Neutrophil (primary cell): ENCODE data around the gene RNASE1.

Experiments used
- H3K27ac ChIP-seq: fragments of 200-600 bp; sonication (generic); 2 replicates; pipeline ENCODE4 v1.5.1; 2016; ENCODE audit warnings: mild to moderate bottlenecking, moderate library complexity
- H3K27me3 ChIP-seq: fragments of 200-600 bp; sonication (generic); 2 replicates; pipeline ENCODE4 v1.6.0; 2016; ENCODE audit warnings: mild to moderate bottlenecking
- H3K36me3 ChIP-seq: fragments of 200-600 bp; sonication (generic); 2 replicates; pipeline ENCODE4 v1.5.1; 2017
- H3K4me1 ChIP-seq, 2 experiments: fragments of 200-600 bp in 1 of 2; sonication (generic) in 1 of 2; 1 replicate in 1 of 2; 2 replicates in 1 of 2; pipeline versions ENCODE4 v1.5.1 to v1.6.1; 2013 to 2016; ENCODE audit warnings: low read depth in 1 of 2, low read length in 1 of 2, mild to moderate bottlenecking in 1 of 2, moderate library complexity in 1 of 2; ENCODE audit not compliant: control insufficient read depth in 1 of 2, insufficient read depth in 1 of 2
- H3K4me3 ChIP-seq, 2 experiments: fragments of 200-600 bp in 1 of 2; sonication (generic) in 1 of 2; 1 replicate in 1 of 2; 2 replicates in 1 of 2; pipeline ENCODE4 v1.5.1; 2013 to 2016; ENCODE audit warnings: low read depth in 1 of 2, low read length in 1 of 2, mild to moderate bottlenecking in 1 of 2, moderate library complexity in 1 of 2
- H3K9me3 ChIP-seq: fragments of 200-600 bp; sonication (generic); 2 replicates; pipeline ENCODE4 v1.5.1; 2016
- TF ChIP-seq, protein P1 (sequence below): fragments of 200-600 bp; sonication (generic); IDR thresholded peaks from 2 replicates; pipeline ENCODE4 v1.5.1; 2016; ENCODE audit warnings: antibody characterized with exemption

Gene RNASE1

GRCh38 chr14:20809917-20810316, 7.3 kb upstream of the RNASE1 start:
- Histone ChIP-seq H3K4me1 (peaks cover 3 to 5% of the 10 kb centered on the region in 2 experiments), H3K36me3 (no peaks in the 10 kb centered on the region), H3K27ac (no peak overlapping the region), H3K4me3 (no peak overlapping the region), H3K27me3 (no peaks in the 10 kb centered on the region), H3K9me3 (no peaks in the 10 kb centered on the region)
- TF ChIP-seq, protein P1, sequence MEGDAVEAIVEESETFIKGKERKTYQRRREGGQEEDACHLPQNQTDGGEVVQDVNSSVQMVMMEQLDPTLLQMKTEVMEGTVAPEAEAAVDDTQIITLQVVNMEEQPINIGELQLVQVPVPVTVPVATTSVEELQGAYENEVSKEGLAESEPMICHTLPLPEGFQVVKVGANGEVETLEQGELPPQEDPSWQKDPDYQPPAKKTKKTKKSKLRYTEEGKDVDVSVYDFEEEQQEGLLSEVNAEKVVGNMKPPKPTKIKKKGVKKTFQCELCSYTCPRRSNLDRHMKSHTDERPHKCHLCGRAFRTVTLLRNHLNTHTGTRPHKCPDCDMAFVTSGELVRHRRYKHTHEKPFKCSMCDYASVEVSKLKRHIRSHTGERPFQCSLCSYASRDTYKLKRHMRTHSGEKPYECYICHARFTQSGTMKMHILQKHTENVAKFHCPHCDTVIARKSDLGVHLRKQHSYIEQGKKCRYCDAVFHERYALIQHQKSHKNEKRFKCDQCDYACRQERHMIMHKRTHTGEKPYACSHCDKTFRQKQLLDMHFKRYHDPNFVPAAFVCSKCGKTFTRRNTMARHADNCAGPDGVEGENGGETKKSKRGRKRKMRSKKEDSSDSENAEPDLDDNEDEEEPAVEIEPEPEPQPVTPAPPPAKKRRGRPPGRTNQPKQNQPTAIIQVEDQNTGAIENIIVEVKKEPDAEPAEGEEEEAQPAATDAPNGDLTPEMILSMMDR, result no peak

GRCh38 chr14:20808162-20808483, 5.5 kb upstream of the RNASE1 start:
- TF ChIP-seq, protein P1, result no peak
- no peaks in the 10 kb centered on the region for H3K9me3 ChIP-seq

DNA sequence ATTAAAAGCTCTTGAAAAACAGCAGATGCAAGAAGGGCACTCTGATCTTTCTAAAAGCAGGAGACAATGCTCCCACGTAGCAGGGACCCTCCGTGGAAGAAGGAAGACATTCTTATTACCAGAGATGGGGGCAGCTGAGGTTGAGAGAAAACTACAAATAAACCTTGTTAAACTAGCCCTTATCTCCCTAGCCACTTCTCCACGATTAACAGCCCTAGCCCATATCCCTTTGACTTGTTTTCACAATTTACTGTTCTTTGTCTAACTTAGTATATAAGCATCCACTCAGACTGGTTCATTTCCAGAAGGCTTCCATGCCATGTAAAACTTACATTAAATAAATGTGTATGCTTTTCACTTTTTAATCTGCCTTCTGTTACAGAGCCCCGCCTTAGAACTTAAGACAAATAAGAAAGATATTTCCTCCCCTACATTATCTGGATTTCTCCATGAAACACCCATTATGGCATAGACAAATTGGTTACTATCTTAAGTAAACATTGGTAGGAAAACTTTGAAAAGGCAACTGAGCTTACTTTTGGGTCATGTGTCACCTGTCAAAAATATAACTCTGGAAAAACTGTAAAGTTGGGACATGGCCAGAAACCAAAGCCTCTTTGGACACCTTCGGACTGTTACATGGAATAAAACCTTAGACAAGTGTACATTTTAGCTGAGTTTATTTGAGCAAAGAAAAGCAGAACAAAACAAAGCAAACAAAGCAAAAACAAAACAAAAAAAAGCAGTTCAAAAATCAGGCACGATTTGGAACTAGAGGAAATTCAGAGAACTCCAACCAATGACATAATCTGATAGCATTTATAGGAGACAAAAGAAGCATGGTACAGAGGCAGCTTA, 4.9 kb upstream of the RNASE1 start:
- H3K4me3 ChIP-seq, result no peak overlapping the region
- no peaks in the 10 kb centered on the region for H3K36me3 ChIP-seq
- H3K27ac ChIP-seq, result no peak overlapping the region
- H3K27me3 ChIP-seq, result no peaks in the 10 kb centered on the region
- TF ChIP-seq, protein P1, result no peak
- no peaks in the 10 kb centered on the region for H3K9me3 ChIP-seq
- H3K4me1 ChIP-seq, result peaks cover 3 to 5% of the 10 kb centered on the region in 2 experiments

More at GRCh38 chr14:20808162-20808483, 5.5 kb upstream of the RNASE1 start:
- Histone ChIP-seq H3K4me3 (no peak overlapping the region), H3K27ac (no peak overlapping the region), H3K4me1 (peaks cover 3 to 5% of the 10 kb centered on the region in 2 experiments), H3K27me3 (no peaks in the 10 kb centered on the region), H3K36me3 (no peaks in the 10 kb centered on the region)

- Histone ChIP-seq H3K4me3 (no peak overlapping the region), H3K27me3 (no peaks in the 10 kb centered on the region), H3K36me3 (no peaks in the 10 kb centered on the region), H3K4me1 (peaks cover 0 to 2% of the 10 kb centered on the region in 2 experiments), H3K27ac (no peak overlapping the region), H3K9me3 (no peaks in the 10 kb centered on the region)
- TF ChIP-seq, protein P1, result no peak
Observed at GRCh38 chr14:20805485-20805884, 2.8 kb upstream of the RNASE1 start.

DNA sequence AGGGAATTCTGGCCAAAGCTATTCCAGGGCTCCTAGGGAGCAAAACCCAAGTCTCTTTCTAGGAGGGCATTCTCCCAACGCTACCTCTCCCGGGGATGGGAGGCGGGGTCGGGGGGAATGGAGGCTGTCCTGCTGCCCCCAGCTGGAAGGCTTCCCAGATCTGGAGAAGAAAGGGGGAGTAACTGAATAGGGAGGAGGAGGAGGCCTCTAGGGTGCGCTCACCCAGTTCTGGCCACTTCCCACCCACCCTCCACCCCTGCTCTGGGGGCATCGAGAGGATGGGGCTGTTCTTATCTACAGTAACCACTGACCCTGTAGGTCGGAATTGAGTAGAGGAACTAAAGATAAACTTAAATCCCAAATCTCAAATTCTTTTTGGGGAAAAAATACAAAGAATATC, 579 bp upstream of the RNASE1 start:
- no peaks in the 10 kb centered on the region for H3K9me3 ChIP-seq
- H3K4me1 ChIP-seq, result peaks cover 12 to 23% of the 10 kb centered on the region in 2 experiments
- H3K27ac ChIP-seq, result no peak overlapping the region
- H3K27me3 ChIP-seq, result no peaks in the 10 kb centered on the region
- TF ChIP-seq, protein P1, result no peak
- H3K36me3 ChIP-seq, result no peaks in the 10 kb centered on the region
- no peak overlapping the region for H3K4me3 ChIP-seq
